Retinal pigment epithelial cell (primary cell): Measurements from ENCODE around the gene FTHL17.

Experiments
- DNase-seq: peaks from one replicate; pipeline ENCODE4 v3.0.0-alpha.2; 2010; ENCODE audit warnings: low read depth
- H3K4me3 ChIP-seq: 2 replicates; pipeline ENCODE4 v1.5.1; 2011; ENCODE audit warnings: mild to moderate bottlenecking, low read length, control low read depth, moderate library complexity
- TF ChIP-seq, protein P1 (sequence below): conservative IDR thresholded peaks from 2 replicates; pipeline ENCODE4 v1.5.1; 2011; ENCODE audit warnings: low read depth, low read length, control low read depth, inconsistent platforms

FTHL17 gene

DNA sequence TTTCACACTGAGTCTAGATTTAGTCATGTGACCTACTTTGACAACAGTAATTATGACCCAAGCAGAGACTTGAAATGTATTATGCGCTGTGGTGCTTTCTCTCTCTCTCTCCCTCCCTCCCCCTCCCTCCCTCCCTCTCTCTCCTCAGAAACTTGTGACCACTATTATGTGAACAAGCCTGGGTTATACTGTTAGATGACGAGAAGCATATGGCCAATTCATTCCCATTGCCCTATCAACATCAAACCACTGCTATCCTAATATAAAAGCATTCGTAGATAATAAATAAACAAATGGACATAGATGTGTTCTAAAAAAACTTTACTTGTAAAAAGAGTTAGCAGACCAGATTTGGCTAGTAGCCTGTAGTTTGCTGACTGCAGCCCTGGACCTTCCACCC is 18.2 kb downstream of the FTHL17 start:
- TF ChIP-seq, protein P1, sequence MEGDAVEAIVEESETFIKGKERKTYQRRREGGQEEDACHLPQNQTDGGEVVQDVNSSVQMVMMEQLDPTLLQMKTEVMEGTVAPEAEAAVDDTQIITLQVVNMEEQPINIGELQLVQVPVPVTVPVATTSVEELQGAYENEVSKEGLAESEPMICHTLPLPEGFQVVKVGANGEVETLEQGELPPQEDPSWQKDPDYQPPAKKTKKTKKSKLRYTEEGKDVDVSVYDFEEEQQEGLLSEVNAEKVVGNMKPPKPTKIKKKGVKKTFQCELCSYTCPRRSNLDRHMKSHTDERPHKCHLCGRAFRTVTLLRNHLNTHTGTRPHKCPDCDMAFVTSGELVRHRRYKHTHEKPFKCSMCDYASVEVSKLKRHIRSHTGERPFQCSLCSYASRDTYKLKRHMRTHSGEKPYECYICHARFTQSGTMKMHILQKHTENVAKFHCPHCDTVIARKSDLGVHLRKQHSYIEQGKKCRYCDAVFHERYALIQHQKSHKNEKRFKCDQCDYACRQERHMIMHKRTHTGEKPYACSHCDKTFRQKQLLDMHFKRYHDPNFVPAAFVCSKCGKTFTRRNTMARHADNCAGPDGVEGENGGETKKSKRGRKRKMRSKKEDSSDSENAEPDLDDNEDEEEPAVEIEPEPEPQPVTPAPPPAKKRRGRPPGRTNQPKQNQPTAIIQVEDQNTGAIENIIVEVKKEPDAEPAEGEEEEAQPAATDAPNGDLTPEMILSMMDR: no peak

DNA sequence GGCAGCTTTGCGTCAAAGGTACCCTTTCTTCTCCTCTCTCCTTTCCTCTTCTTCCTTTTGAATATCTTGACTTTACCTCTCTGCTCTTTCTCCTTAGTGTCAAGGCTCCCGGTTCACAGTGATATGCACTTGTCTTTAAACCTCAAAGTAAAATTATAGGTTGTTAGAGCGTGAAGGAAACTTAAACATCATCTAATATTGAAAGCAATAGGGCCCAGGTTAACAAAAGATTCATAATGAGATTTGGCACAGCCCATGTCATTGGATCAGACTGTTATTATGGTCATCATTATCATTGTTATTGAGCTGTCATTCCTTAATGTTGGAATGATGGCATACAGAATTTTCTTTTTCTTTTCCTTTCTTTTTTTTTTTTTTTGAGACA is 32.5 kb downstream of the FTHL17 start:
- DNase-seq: no peak
- TF ChIP-seq, protein P1: no peak

More for the DNA sequence above, 18.2 kb downstream of the FTHL17 start:
- H3K4me3 ChIP-seq: no peak overlapping the region
- no peak for DNase-seq

DNA sequence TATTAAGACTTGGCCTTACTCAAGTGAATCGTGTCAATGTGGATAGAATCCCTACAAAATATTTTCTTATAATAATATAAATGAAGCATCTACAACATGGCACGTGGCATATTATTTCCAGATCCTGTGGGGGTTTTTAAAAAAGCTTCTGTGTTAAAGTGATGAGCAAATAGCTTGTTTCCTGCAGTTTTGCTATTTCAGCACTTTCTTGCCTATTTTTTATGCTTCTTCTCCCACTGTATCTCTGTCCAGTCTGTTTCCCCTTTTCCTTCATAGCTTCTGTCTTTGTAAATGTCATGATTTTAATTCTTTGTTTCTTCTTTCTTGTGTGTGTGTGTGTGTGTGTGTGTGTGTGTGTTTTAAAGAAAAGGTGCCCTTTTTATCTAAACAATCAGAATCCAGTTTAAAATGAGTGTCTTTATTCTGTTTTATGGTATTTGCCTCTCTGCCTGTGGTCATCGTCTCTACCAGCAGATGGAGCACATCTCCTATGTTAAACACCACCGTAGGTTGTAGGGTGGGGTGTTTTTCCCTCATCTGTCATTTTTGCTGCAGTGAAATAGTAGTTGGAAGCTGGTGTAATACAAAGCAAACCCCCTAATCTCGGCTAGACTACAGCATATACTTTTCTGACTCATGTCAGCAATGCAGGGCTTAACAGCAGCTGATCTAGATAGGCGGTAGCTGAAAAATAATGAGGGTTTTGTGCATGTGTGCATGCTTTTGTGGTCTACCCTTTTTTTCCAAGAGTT is 33.1 kb downstream of the FTHL17 start:
- peak; percentile 57 for DNase-seq

More for the DNA sequence above, 32.5 kb downstream of the FTHL17 start:
- no peak overlapping the region for H3K4me3 ChIP-seq

DNA sequence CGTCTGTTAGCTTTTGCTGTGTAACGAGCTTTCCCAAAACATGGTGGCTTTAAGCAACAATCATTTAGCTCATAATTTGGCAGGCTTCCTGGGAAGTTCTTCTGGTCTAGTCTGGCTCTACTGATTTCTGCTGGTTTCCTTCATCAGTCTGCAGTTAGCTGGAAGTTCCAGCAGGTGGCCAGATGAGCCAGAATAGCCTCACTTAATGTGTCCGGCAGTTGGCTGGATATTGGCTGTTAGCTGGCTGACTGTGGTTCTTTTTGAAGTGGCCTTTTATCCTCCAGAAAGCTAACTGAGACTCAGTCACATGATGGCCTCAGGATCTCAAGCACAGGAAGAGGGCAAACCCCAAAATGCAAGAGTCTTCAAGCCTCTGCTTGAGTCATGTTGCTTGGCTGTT is 34.9 kb downstream of the FTHL17 start:
- TF ChIP-seq, protein P1: peak; percentile 64
- DNase-seq: no peak
- H3K4me3 ChIP-seq: no peak overlapping the region

More for the DNA sequence above, 33.1 kb downstream of the FTHL17 start:
- H3K4me3 ChIP-seq: no peak overlapping the region
- TF ChIP-seq, protein P1: peak; percentile 68

DNA sequence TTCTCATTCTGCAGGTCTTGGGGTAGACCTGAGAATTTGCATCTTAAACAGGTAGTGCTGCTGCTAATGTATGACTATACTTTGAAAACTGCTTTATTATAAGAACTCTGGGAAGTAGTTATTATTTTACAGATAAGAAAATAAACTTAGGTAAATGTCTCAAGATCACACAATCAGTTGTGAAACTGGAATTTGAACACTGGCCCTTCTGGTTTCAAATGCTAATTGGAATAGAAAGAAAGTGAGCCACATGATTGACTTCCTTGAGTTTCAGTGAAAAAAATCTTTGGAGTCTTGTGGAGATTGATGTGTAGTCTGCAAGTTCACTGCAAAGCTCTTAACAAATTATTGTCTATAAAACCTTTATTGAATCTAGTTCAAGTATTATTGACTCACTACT is 44.5 kb downstream of the FTHL17 start:
- TF ChIP-seq, protein P1: no peak
- no peak for DNase-seq
- no peak overlapping the region for H3K4me3 ChIP-seq

DNA sequence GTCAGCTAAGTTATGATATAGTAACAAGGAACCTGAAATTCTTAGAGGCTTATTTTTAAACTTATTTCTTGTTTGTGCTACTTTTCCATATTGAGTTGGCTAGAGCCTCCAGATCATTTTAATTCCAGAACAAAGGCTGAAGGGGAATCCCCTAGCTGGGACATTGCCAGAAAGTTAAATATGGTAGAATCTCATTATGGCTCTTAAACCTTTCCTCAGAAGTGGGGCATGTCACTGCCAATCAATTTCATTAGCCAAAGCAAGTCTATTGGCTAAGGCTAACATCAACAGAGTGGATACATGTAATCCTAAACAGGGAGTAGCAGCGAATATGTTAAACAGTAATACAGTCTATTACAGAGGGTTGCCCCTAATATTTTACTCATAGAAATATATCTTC is 47.0 kb downstream of the FTHL17 start:
- DNase-seq: peak; percentile 58
- TF ChIP-seq, protein P1: no peak
- H3K4me3 ChIP-seq: no peak overlapping the region

DNA sequence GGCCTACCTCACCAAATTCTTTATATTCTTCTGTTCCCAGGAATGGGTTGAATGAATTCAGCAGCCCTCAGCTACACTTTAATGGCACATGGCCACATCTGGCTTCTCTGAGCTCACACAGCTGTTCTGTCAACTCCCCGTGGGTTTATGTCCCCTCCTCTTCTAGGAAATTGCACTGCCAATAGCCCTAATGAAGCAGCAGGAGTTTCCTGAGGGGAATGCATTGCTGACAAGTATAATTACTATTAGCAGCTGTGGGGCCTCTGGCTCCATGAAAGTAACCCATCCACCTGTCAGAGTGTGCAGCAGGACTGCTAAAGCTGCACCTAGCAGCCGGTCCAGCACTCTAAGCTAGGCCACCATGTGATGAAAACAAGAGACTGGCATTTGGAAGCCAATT is 50.3 kb downstream of the FTHL17 start:
- TF ChIP-seq, protein P1: no peak
- no peak overlapping the region for H3K4me3 ChIP-seq
- no peak for DNase-seq
